Activated naive CD4-positive, alpha-beta T cell treated with anti-CD3 and anti-CD28 coated beads, Interleukin-2, amount 50 U/mL, for 24 hours (primary cell): ENCODE results near the gene DSC1.
"Not testable (repeated sequence)": the region's sequence is repeated elsewhere in the genome, so short reads cannot be mapped to it uniquely, and the experiment has no call there.

Experiments used
- H3K27ac Mint-ChIP-seq: one replicate; pipeline ENCODE4 v1.8.0; 2021; ENCODE audit warnings: mild to moderate bottlenecking, mixed read lengths
- H3K27me3 Mint-ChIP-seq: one replicate; pipeline ENCODE4 v1.8.0; 2021; ENCODE audit warnings: mixed read lengths
- H3K36me3 Mint-ChIP-seq: one replicate; pipeline ENCODE4 v1.8.0; 2021; ENCODE audit warnings: mixed read lengths
- H3K4me1 Mint-ChIP-seq: one replicate; pipeline ENCODE4 v1.8.0; 2021; ENCODE audit warnings: mixed read lengths
- H3K4me3 Mint-ChIP-seq: one replicate; pipeline ENCODE4 v1.8.0; 2021; ENCODE audit warnings: mild to moderate bottlenecking, mixed read lengths
- H3K9me3 Mint-ChIP-seq: one replicate; pipeline ENCODE4 v1.8.0; 2021; ENCODE audit warnings: mixed read lengths

DSC1 gene

GRCh38 chr18:31190919-31191318 lies 28.3 kb upstream of the DSC1 start:
- Mint-ChIP-seq H3K4me3 (no peak overlapping the region), H3K9me3 (peaks cover 10% of the 10 kb centered on the region), H3K27me3 (no peaks in the 10 kb centered on the region), H3K4me1 (peaks cover 3% of the 10 kb centered on the region), H3K36me3 (no peaks in the 10 kb centered on the region), H3K27ac (no peak overlapping the region)

- Mint-ChIP-seq H3K27ac (no peak overlapping the region), H3K27me3 (no peaks in the 10 kb centered on the region), H3K9me3 (peaks cover 10% of the 10 kb centered on the region), H3K4me3 (no peak overlapping the region), H3K36me3 (no peaks in the 10 kb centered on the region), H3K4me1 (peaks cover 3% of the 10 kb centered on the region)
These were observed 27.1 kb upstream of the DSC1 start for GRCh38 chr18:31189757-31190156.

GRCh38 chr18:31185186-31185950 lies 22.7 kb upstream of the DSC1 start:
- no peaks in the 10 kb centered on the region for H3K27me3 Mint-ChIP-seq
- no peaks in the 10 kb centered on the region for H3K36me3 Mint-ChIP-seq
- peaks cover 4% of the 10 kb centered on the region for H3K9me3 Mint-ChIP-seq
- no peak overlapping the region for H3K4me3 Mint-ChIP-seq
- no peak overlapping the region for H3K27ac Mint-ChIP-seq
- no peaks in the 10 kb centered on the region for H3K4me1 Mint-ChIP-seq

GRCh38 chr18:31183302-31183701 lies 20.6 kb upstream of the DSC1 start:
- no peaks in the 10 kb centered on the region for H3K27me3 Mint-ChIP-seq
- no peaks in the 10 kb centered on the region for H3K36me3 Mint-ChIP-seq
- H3K9me3 Mint-ChIP-seq = peaks cover 4% of the 10 kb centered on the region
- no peak overlapping the region for H3K27ac Mint-ChIP-seq
- no peak overlapping the region for H3K4me3 Mint-ChIP-seq
- H3K4me1 Mint-ChIP-seq = no peaks in the 10 kb centered on the region

DNA sequence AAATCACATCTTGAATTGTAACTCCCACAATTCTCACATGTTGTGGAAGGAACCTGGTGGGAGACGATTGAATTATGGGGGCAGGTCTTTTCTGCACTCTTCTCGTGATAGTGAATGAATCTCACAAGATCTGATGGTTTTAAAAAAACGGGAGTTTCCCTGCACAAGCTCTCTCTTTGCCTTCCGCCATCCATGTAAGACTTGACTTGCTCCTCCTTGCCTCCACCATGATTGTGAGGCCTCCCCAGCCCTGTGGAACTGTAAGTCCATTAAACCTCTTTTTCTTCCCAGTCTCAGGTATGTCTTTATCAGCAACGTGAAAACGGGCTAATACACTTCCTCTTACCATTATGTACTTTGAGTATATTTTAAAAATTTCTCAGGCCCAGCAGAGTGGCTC lies 14.7 kb upstream of the DSC1 start:
- not testable (repeated sequence) for H3K36me3 Mint-ChIP-seq, H3K4me3 Mint-ChIP-seq, H3K27ac Mint-ChIP-seq, H3K4me1 Mint-ChIP-seq, H3K27me3 Mint-ChIP-seq
- peaks cover 11% of the 10 kb centered on the region for H3K9me3 Mint-ChIP-seq

DNA sequence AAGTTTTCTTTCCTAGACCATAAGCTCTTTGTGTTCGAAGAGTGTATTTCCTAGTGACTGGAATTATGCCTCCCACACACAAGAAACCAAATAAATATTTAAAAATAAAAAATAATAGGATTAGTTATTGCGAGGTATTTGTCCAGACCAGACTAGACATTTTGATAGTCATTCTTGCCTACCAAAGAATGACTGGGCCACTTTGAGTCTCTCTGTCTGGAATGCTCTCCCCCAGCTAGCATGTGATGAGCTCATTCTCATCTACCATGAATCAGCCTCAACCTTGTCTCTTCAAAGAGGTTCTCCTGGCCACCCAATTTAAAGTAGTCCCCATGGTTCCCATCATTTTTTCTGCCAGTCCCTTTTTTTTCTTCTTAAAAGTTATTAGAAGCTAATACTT lies 13.9 kb upstream of the DSC1 start:
- no peak overlapping the region for H3K27ac Mint-ChIP-seq

GRCh38 chr18:31171144-31171839 lies 8.6 kb upstream of the DSC1 start:
- H3K27ac Mint-ChIP-seq = no peak overlapping the region
- no peaks in the 10 kb centered on the region for H3K36me3 Mint-ChIP-seq
- no peaks in the 10 kb centered on the region for H3K27me3 Mint-ChIP-seq
- H3K9me3 Mint-ChIP-seq = peaks cover 11% of the 10 kb centered on the region
- H3K4me1 Mint-ChIP-seq = peaks cover 15% of the 10 kb centered on the region
- H3K4me3 Mint-ChIP-seq = no peak overlapping the region

More for the DNA sequence above, 13.9 kb upstream of the DSC1 start:
- Mint-ChIP-seq H3K4me1 (no peaks in the 10 kb centered on the region), H3K27me3 (no peaks in the 10 kb centered on the region), H3K4me3 (no peak overlapping the region), H3K36me3 (no peaks in the 10 kb centered on the region), H3K9me3 (peaks cover 11% of the 10 kb centered on the region)

DNA sequence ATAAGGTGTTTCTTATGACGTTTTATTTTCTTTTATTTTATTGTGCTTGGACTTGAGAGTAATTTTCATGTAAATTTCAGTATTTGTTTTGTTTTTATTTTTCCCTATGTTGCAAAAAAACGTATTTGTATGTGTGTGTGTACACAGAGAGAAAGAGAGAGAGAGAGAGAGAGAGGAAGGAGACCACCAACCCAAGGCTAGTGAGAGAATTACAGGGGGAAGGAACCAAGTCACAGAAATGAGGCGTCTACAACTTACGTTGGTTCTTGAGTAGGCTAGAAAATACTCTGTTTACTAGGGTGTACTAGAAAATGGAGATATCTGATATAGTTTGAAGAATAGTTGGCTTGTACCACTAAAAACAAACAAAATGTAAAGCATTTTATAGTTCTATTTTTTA lies 7.7 kb upstream of the DSC1 start:
- no peak overlapping the region for H3K4me3 Mint-ChIP-seq
- H3K4me1 Mint-ChIP-seq = peaks cover 15% of the 10 kb centered on the region

GRCh38 chr18:31162419-31162793 lies 250 bp downstream of the DSC1 start:
- H3K27me3 Mint-ChIP-seq = no peaks in the 10 kb centered on the region
- H3K4me1 Mint-ChIP-seq = peaks cover 14% of the 10 kb centered on the region
- H3K4me3 Mint-ChIP-seq = peak overlapping the region; percentile 75
- peak overlapping the region; percentile 25 for H3K27ac Mint-ChIP-seq
- no peaks in the 10 kb centered on the region for H3K9me3 Mint-ChIP-seq
- no peaks in the 10 kb centered on the region for H3K36me3 Mint-ChIP-seq

More for the DNA sequence above, 7.7 kb upstream of the DSC1 start:
- no peaks in the 10 kb centered on the region for H3K27me3 Mint-ChIP-seq
- peaks cover 5% of the 10 kb centered on the region for H3K9me3 Mint-ChIP-seq
- no peaks in the 10 kb centered on the region for H3K36me3 Mint-ChIP-seq
- no peak overlapping the region for H3K27ac Mint-ChIP-seq

DNA sequence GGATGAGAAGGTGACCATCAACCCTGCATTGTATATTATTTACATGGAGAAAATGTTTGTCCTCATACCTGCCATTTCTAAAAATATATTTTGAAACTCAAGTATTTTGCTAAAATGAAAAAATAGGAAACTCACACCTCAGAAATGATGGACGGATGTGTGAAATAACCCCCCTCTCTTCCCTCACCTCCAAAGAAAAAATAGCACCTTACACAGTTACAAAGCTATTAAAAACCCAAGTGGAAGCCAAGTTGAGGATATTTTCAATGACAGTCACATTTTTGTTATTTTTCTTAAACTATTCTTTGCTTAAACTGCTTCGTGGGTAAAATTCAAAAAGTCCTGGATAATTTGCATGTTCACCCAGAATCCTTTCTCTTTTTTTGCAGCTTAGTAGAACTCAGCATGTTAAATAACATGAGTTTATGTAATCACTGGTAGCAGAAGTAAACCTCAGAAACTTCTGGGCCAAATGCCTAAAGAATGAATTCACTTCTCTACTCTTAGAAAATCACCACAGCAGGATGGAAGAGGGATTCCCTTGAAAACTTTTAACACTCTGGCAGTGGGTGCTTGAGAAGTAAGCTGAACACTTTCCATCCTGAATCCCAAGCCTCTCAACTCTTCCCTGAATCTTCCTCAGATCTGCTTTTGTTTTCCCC lies 768 bp downstream of the DSC1 start:
- Mint-ChIP-seq H3K36me3 (peaks cover 2% of the 10 kb centered on the region), H3K27ac (peak overlapping the region; percentile 15), H3K4me3 (peak overlapping the region; percentile 75), H3K4me1 (peaks cover 14% of the 10 kb centered on the region), H3K9me3 (no peaks in the 10 kb centered on the region), H3K27me3 (no peaks in the 10 kb centered on the region)

- Mint-ChIP-seq H3K27ac (no peak overlapping the region), H3K36me3 (peaks cover 5% of the 10 kb centered on the region), H3K4me1 (peaks cover under 1% of the 10 kb centered on the region)
These were observed 5.6 kb downstream of the DSC1 start for GRCh38 chr18:31156821-31157763.

GRCh38 chr18:31155498-31155897 lies 7.2 kb downstream of the DSC1 start:
- Mint-ChIP-seq H3K4me1 (no peaks in the 10 kb centered on the region), H3K27me3 (no peaks in the 10 kb centered on the region), H3K9me3 (no peaks in the 10 kb centered on the region)

More at GRCh38 chr18:31156821-31157763, 5.6 kb downstream of the DSC1 start:
- Mint-ChIP-seq H3K4me3 (no peak overlapping the region), H3K9me3 (no peaks in the 10 kb centered on the region), H3K27me3 (no peaks in the 10 kb centered on the region)

GRCh38 chr18:31154181-31154580 lies 8.5 kb downstream of the DSC1 start:
- H3K27ac Mint-ChIP-seq = no peak overlapping the region
- H3K4me1 Mint-ChIP-seq = no peaks in the 10 kb centered on the region
- no peaks in the 10 kb centered on the region for H3K9me3 Mint-ChIP-seq
- no peak overlapping the region for H3K4me3 Mint-ChIP-seq
- H3K36me3 Mint-ChIP-seq = peaks cover 5% of the 10 kb centered on the region
- H3K27me3 Mint-ChIP-seq = no peaks in the 10 kb centered on the region

More at GRCh38 chr18:31155498-31155897, 7.2 kb downstream of the DSC1 start:
- H3K36me3 Mint-ChIP-seq = peaks cover 5% of the 10 kb centered on the region
- H3K4me3 Mint-ChIP-seq = no peak overlapping the region
- H3K27ac Mint-ChIP-seq = no peak overlapping the region

DNA sequence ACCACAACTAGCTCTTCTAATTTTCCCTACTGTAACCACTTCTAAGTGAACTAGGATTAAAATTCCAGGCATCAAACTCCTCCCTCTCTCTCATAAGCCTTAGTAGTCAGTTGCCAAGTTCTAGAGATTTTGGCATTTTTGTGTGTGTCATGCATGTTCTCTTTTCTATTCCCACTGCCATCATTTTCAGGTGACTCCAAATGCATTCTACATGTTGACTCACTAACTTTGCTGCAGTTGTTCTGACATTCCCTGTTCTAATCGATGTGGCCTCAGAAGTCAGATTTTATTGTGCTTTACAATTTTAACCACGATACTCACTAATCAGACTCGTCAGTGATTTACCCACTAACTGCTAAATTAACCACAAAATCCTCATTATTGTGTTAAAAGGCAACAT lies 13.3 kb downstream of the DSC1 start:
- H3K36me3 Mint-ChIP-seq = peaks cover 8% of the 10 kb centered on the region
- H3K27ac Mint-ChIP-seq = no peak overlapping the region
- peaks cover 5% of the 10 kb centered on the region for H3K9me3 Mint-ChIP-seq
- no peak overlapping the region for H3K4me3 Mint-ChIP-seq
- no peaks in the 10 kb centered on the region for H3K27me3 Mint-ChIP-seq
- no peaks in the 10 kb centered on the region for H3K4me1 Mint-ChIP-seq

GRCh38 chr18:31148600-31148999 lies 14.1 kb downstream of the DSC1 start:
- Mint-ChIP-seq H3K4me3 (no peak overlapping the region), H3K27me3 (no peaks in the 10 kb centered on the region), H3K27ac (no peak overlapping the region), H3K9me3 (peaks cover 5% of the 10 kb centered on the region), H3K36me3 (peaks cover 6% of the 10 kb centered on the region), H3K4me1 (no peaks in the 10 kb centered on the region)
